ENCODE measurements around the gene NAT14.

GRCh38 chr19:55530996-55531395 is 46.0 kb downstream of the NAT14 start:
- TF ChIP-seq CTCF (IDR thresholded peaks at IDR 0.05) (no peak), ZFX (IDR thresholded peaks at IDR 0.05; ENCODE audit: borderline replicate concordance) (no peak)

Measured in 22Rv1 (cell line).